T follicular helper cell (primary cell): ENCODE results near the gene ILF3.

Source experiments
- DNase-seq: peaks from one replicate; pipeline ENCODE4 v3.0.0-alpha.2; 2020; ENCODE audit warnings: low read depth

ILF3 gene

GRCh38 chr19:10730932-10731331 is 76.8 kb downstream of the ILF3 start:
- DNase-seq: no peak

GRCh38 chr19:10735741-10736140 is 81.6 kb downstream of the ILF3 start:
- DNase-seq: no peak

GRCh38 chr19:10736189-10736588 is 82.0 kb downstream of the ILF3 start:
- DNase-seq: no peak

GRCh38 chr19:10736916-10737551 is 82.9 kb downstream of the ILF3 start:
- no peak for DNase-seq

- DNase-seq: no peak
Measured at GRCh38 chr19:10737722-10738121, 83.6 kb downstream of the ILF3 start.

- DNase-seq: no peak
Measured at GRCh38 chr19:10740798-10741197, 86.7 kb downstream of the ILF3 start.
